ENCODE measurements around the gene TMEM161B.
"Not testable (repeated sequence)": the region's sequence is repeated elsewhere in the genome, so short reads cannot be mapped to it uniquely, and the experiment has no call there.

TMEM161B gene

GRCh38 chr5:88250010-88250409 is 18.6 kb downstream of the TMEM161B start:
- Histone ChIP-seq H3K27ac (ENCODE audit: low read length) (no peak overlapping the region), H3K9me3 (ENCODE audit: control insufficient read depth in 2 of 2, low read length in 2 of 2) (no peaks in the 10 kb centered on the region), H3K27me3 (ENCODE audit: control insufficient read depth in 1 of 2, insufficient read depth in 2 of 2, low read length in 2 of 2) (no peaks in the 10 kb centered on the region), H3K9ac (ENCODE audit: low read length in 2 of 2) (no peak overlapping the region), H3K4me3 (ENCODE audit: low read length in 2 of 2) (no peak overlapping the region), H3K36me3 (ENCODE audit: control insufficient read depth in 2 of 2, insufficient read depth in 2 of 2, low read length in 2 of 2) (no peaks in the 10 kb centered on the region), H3K4me1 (ENCODE audit: control insufficient read depth, insufficient read depth, low read length) (no peaks in the 10 kb centered on the region)

GRCh38 chr5:88248743-88249540 is 19.7 kb downstream of the TMEM161B start:
- H3K36me3 ChIP-seq (ENCODE audit: control insufficient read depth in 2 of 2, insufficient read depth in 2 of 2, low read length in 2 of 2) = no peaks in the 10 kb centered on the region
- H3K4me1 ChIP-seq (ENCODE audit: control insufficient read depth, insufficient read depth, low read length) = no peaks in the 10 kb centered on the region
- no peak overlapping the region for H3K9ac ChIP-seq (ENCODE audit: low read length in 2 of 2)
- no peaks in the 10 kb centered on the region for H3K27me3 ChIP-seq (ENCODE audit: control insufficient read depth in 1 of 2, insufficient read depth in 2 of 2, low read length in 2 of 2)
- no peak overlapping the region for H3K4me3 ChIP-seq (ENCODE audit: low read length in 2 of 2)
- no peaks in the 10 kb centered on the region for H3K9me3 ChIP-seq (ENCODE audit: control insufficient read depth in 2 of 2, low read length in 2 of 2)
- no peak overlapping the region for H3K27ac ChIP-seq (ENCODE audit: low read length)

- no peaks in the 10 kb centered on the region for H3K4me1 ChIP-seq (ENCODE audit: control insufficient read depth, insufficient read depth, low read length)
Measured at GRCh38 chr5:88248094-88248493, 20.6 kb downstream of the TMEM161B start.

GRCh38 chr5:88245893-88246244 is 22.8 kb downstream of the TMEM161B start:
- no peak overlapping the region for H3K9ac ChIP-seq (ENCODE audit: low read length in 2 of 2)
- no peaks in the 10 kb centered on the region for H3K36me3 ChIP-seq (ENCODE audit: control insufficient read depth in 2 of 2, insufficient read depth in 2 of 2, low read length in 2 of 2)
- H3K9me3 ChIP-seq (ENCODE audit: control insufficient read depth in 2 of 2, low read length in 2 of 2) = no peaks in the 10 kb centered on the region
- no peak overlapping the region for H3K27ac ChIP-seq (ENCODE audit: low read length)
- H3K4me1 ChIP-seq (ENCODE audit: control insufficient read depth, insufficient read depth, low read length) = no peaks in the 10 kb centered on the region
- no peak overlapping the region for H3K4me3 ChIP-seq (ENCODE audit: low read length in 2 of 2)
- H3K27me3 ChIP-seq (ENCODE audit: control insufficient read depth in 1 of 2, insufficient read depth in 2 of 2, low read length in 2 of 2) = no peaks in the 10 kb centered on the region

More at GRCh38 chr5:88248094-88248493, 20.6 kb downstream of the TMEM161B start:
- no peaks in the 10 kb centered on the region for H3K27me3 ChIP-seq (ENCODE audit: control insufficient read depth in 1 of 2, insufficient read depth in 2 of 2, low read length in 2 of 2)
- no peak overlapping the region for H3K4me3 ChIP-seq (ENCODE audit: low read length in 2 of 2)
- H3K36me3 ChIP-seq (ENCODE audit: control insufficient read depth in 2 of 2, insufficient read depth in 2 of 2, low read length in 2 of 2) = no peaks in the 10 kb centered on the region
- H3K27ac ChIP-seq (ENCODE audit: low read length) = no peak overlapping the region
- no peaks in the 10 kb centered on the region for H3K9me3 ChIP-seq (ENCODE audit: control insufficient read depth in 2 of 2, low read length in 2 of 2)
- H3K9ac ChIP-seq (ENCODE audit: low read length in 2 of 2) = no peak overlapping the region

- H3K4me1 ChIP-seq (ENCODE audit: control insufficient read depth, insufficient read depth, low read length) = no peaks in the 10 kb centered on the region
- no peaks in the 10 kb centered on the region for H3K9me3 ChIP-seq (ENCODE audit: control insufficient read depth in 2 of 2, low read length in 2 of 2)
- no peak overlapping the region for H3K9ac ChIP-seq (ENCODE audit: low read length in 2 of 2)
- H3K36me3 ChIP-seq (ENCODE audit: control insufficient read depth in 2 of 2, insufficient read depth in 2 of 2, low read length in 2 of 2) = no peaks in the 10 kb centered on the region
- H3K4me3 ChIP-seq (ENCODE audit: low read length in 2 of 2) = no peak overlapping the region
- H3K27ac ChIP-seq (ENCODE audit: low read length) = no peak overlapping the region
- H3K27me3 ChIP-seq (ENCODE audit: control insufficient read depth in 1 of 2, insufficient read depth in 2 of 2, low read length in 2 of 2) = no peaks in the 10 kb centered on the region
Measured at GRCh38 chr5:88245241-88245892, 23.3 kb downstream of the TMEM161B start.

- Histone ChIP-seq H3K27ac (ENCODE audit: low read length) (no peak overlapping the region), H3K9ac (ENCODE audit: low read length in 2 of 2) (no peak overlapping the region), H3K27me3 (ENCODE audit: control insufficient read depth in 1 of 2, insufficient read depth in 2 of 2, low read length in 2 of 2) (no peaks in the 10 kb centered on the region), H3K36me3 (ENCODE audit: control insufficient read depth in 2 of 2, insufficient read depth in 2 of 2, low read length in 2 of 2) (no peaks in the 10 kb centered on the region), H3K4me3 (ENCODE audit: low read length in 2 of 2) (no peak overlapping the region), H3K9me3 (ENCODE audit: control insufficient read depth in 2 of 2, low read length in 2 of 2) (no peaks in the 10 kb centered on the region), H3K4me1 (ENCODE audit: control insufficient read depth, insufficient read depth, low read length) (no peaks in the 10 kb centered on the region)
Measured at GRCh38 chr5:88244686-88245085, 24.0 kb downstream of the TMEM161B start.

GRCh38 chr5:88243493-88243892 is 25.2 kb downstream of the TMEM161B start:
- not testable (repeated sequence) for H3K4me3 ChIP-seq (ENCODE audit: low read length in 2 of 2); H3K27me3 ChIP-seq (ENCODE audit: control insufficient read depth in 1 of 2, insufficient read depth in 2 of 2, low read length in 2 of 2); H3K9me3 ChIP-seq (ENCODE audit: control insufficient read depth in 2 of 2, low read length in 2 of 2); H3K36me3 ChIP-seq (ENCODE audit: control insufficient read depth in 2 of 2, insufficient read depth in 2 of 2, low read length in 2 of 2); H3K27ac ChIP-seq (ENCODE audit: low read length); H3K9ac ChIP-seq (ENCODE audit: low read length in 2 of 2); H3K4me1 ChIP-seq (ENCODE audit: control insufficient read depth, insufficient read depth, low read length)

- peaks cover 0 to 10% of the 10 kb centered on the region in 2 donors for H3K36me3 ChIP-seq (ENCODE audit: control insufficient read depth in 2 of 2, insufficient read depth in 2 of 2, low read length in 2 of 2)
- H3K9me3 ChIP-seq (ENCODE audit: control insufficient read depth in 2 of 2, low read length in 2 of 2) = no peaks in the 10 kb centered on the region
- no peaks in the 10 kb centered on the region for H3K27me3 ChIP-seq (ENCODE audit: control insufficient read depth in 1 of 2, insufficient read depth in 2 of 2, low read length in 2 of 2)
Measured at GRCh38 chr5:88238732-88239131, 29.9 kb downstream of the TMEM161B start.

GRCh38 chr5:88236866-88237642 is 31.6 kb downstream of the TMEM161B start:
- no peak overlapping the region for H3K27ac ChIP-seq (ENCODE audit: low read length)
- peaks cover 0 to 10% of the 10 kb centered on the region in 2 donors for H3K36me3 ChIP-seq (ENCODE audit: control insufficient read depth in 2 of 2, insufficient read depth in 2 of 2, low read length in 2 of 2)
- no peaks in the 10 kb centered on the region for H3K4me1 ChIP-seq (ENCODE audit: control insufficient read depth, insufficient read depth, low read length)
- H3K4me3 ChIP-seq (ENCODE audit: low read length in 2 of 2) = no peak overlapping the region
- H3K9me3 ChIP-seq (ENCODE audit: control insufficient read depth in 2 of 2, low read length in 2 of 2) = no peaks in the 10 kb centered on the region
- H3K9ac ChIP-seq (ENCODE audit: low read length in 2 of 2) = no peak overlapping the region
- no peaks in the 10 kb centered on the region for H3K27me3 ChIP-seq (ENCODE audit: control insufficient read depth in 1 of 2, insufficient read depth in 2 of 2, low read length in 2 of 2)

More at GRCh38 chr5:88238732-88239131, 29.9 kb downstream of the TMEM161B start:
- H3K4me1 ChIP-seq (ENCODE audit: control insufficient read depth, insufficient read depth, low read length) = no peaks in the 10 kb centered on the region
- H3K9ac ChIP-seq (ENCODE audit: low read length in 2 of 2) = no peak overlapping the region
- no peak overlapping the region for H3K4me3 ChIP-seq (ENCODE audit: low read length in 2 of 2)
- no peak overlapping the region for H3K27ac ChIP-seq (ENCODE audit: low read length)

- H3K27me3 ChIP-seq (ENCODE audit: control insufficient read depth in 1 of 2, insufficient read depth in 2 of 2, low read length in 2 of 2) = no peaks in the 10 kb centered on the region
- H3K4me3 ChIP-seq (ENCODE audit: low read length in 2 of 2) = no peak overlapping the region
- H3K36me3 ChIP-seq (ENCODE audit: control insufficient read depth in 2 of 2, insufficient read depth in 2 of 2, low read length in 2 of 2) = peaks cover 0 to 10% of the 10 kb centered on the region in 2 donors
- no peaks in the 10 kb centered on the region for H3K4me1 ChIP-seq (ENCODE audit: control insufficient read depth, insufficient read depth, low read length)
- no peaks in the 10 kb centered on the region for H3K9me3 ChIP-seq (ENCODE audit: control insufficient read depth in 2 of 2, low read length in 2 of 2)
- no peak overlapping the region for H3K27ac ChIP-seq (ENCODE audit: low read length)
- no peak overlapping the region for H3K9ac ChIP-seq (ENCODE audit: low read length in 2 of 2)
Measured at GRCh38 chr5:88235828-88236227, 32.8 kb downstream of the TMEM161B start.
